ACC112 (cell line): ENCODE results near the gene KCNAB1.
"Not testable (repeated sequence)": the region's sequence is repeated elsewhere in the genome, so short reads cannot be mapped to it uniquely, and the experiment has no call there.

Experiments
- H2AFZ ChIP-seq: fragments of 200-600 bp; sonication (generic); one replicate; pipeline ENCODE4 v1.6.0; 2017; ENCODE audit warnings: antibody characterized with exemption, low read length; ENCODE audit not compliant: unreplicated experiment
- H3K27ac ChIP-seq: fragments of 200-600 bp; sonication (generic); 2 replicates; pipeline ENCODE4 v1.5.1; 2014; ENCODE audit warnings: low read depth, mild to moderate bottlenecking, antibody characterized with exemption, low read length, moderate library complexity
- H3K27me3 ChIP-seq: fragments of 200-600 bp; sonication (generic); 2 replicates; pipeline ENCODE4 v1.6.1; 2014; ENCODE audit warnings: mild to moderate bottlenecking, antibody characterized with exemption, low read length, moderate library complexity, mixed read lengths; ENCODE audit not compliant: insufficient read depth
- H3K36me3 ChIP-seq: fragments of 200-600 bp; sonication (generic); 2 replicates; pipeline ENCODE4 v1.6.1; 2016; ENCODE audit warnings: mild to moderate bottlenecking, antibody characterized with exemption, low read length, moderate library complexity, mixed read lengths; ENCODE audit not compliant: insufficient read depth
- H3K4me1 ChIP-seq: fragments of 200-600 bp; sonication (generic); one replicate; pipeline ENCODE4 v1.6.1; 2016; ENCODE audit warnings: low read length, mixed read lengths; ENCODE audit not compliant: insufficient read depth, unreplicated experiment, control insufficient read depth
- H3K4me3 ChIP-seq: fragments of 200-600 bp; sonication (generic); 2 replicates; pipeline ENCODE4 v1.5.1; 2014; ENCODE audit warnings: mild to moderate bottlenecking, low read depth, low read length
- H3K79me2 ChIP-seq: fragments of 200-600 bp; sonication (generic); one replicate; pipeline ENCODE4 v1.6.0; 2016; ENCODE audit warnings: low read length; ENCODE audit not compliant: control insufficient read depth, unreplicated experiment, insufficient read depth

Gene KCNAB1

DNA sequence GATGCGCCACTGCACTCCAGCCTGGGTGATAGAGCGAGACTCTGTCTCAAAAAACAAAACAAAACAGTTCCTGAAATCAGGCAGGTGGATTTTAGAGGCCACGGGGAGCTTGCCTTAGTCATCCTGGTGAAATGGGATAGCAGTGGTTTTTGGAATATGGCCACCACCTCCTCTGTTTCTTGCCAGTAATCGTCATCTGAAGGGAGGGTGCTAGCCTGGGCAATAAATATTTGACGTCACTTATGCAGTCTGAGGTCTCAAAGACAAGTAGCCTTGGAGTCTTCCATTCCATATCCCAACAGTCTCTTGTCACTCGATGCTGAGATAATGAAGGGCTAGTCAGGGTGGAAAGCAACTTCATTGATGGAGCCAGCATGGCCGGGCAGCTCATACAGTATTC lies 55.2 kb downstream of the KCNAB1 start:
- H3K27ac ChIP-seq: no peak overlapping the region
- no peak overlapping the region for H2AFZ ChIP-seq
- H3K79me2 ChIP-seq: no peaks in the 10 kb centered on the region
- peaks cover 8% of the 10 kb centered on the region for H3K4me1 ChIP-seq
- H3K4me3 ChIP-seq: no peak overlapping the region
- no peaks in the 10 kb centered on the region for H3K36me3 ChIP-seq
- H3K27me3 ChIP-seq: no peaks in the 10 kb centered on the region

DNA sequence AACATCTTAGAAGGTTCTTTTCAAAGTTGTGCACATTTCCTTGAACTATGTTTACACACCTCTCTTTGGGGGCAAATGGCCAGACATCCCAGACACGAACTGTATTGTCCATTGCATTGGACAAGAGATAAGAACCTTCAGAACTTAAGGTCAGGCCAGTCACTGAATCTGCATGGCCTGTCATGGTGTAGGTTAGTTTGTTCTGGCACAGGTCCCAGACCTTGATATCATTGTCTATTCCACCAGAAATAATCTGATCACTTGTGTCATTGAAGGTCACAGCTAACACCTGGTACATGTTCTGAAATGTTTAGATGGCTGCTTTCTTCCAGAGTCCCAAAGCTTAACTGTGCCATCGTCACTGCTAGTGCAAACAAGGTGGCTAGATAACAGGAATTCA lies 55.7 kb downstream of the KCNAB1 start:
- H3K27me3 ChIP-seq: no peaks in the 10 kb centered on the region
- no peak overlapping the region for H2AFZ ChIP-seq
- H3K79me2 ChIP-seq: no peaks in the 10 kb centered on the region
- no peaks in the 10 kb centered on the region for H3K36me3 ChIP-seq
- H3K4me1 ChIP-seq: peaks cover 11% of the 10 kb centered on the region
- no peak overlapping the region for H3K4me3 ChIP-seq
- no peak overlapping the region for H3K27ac ChIP-seq

DNA sequence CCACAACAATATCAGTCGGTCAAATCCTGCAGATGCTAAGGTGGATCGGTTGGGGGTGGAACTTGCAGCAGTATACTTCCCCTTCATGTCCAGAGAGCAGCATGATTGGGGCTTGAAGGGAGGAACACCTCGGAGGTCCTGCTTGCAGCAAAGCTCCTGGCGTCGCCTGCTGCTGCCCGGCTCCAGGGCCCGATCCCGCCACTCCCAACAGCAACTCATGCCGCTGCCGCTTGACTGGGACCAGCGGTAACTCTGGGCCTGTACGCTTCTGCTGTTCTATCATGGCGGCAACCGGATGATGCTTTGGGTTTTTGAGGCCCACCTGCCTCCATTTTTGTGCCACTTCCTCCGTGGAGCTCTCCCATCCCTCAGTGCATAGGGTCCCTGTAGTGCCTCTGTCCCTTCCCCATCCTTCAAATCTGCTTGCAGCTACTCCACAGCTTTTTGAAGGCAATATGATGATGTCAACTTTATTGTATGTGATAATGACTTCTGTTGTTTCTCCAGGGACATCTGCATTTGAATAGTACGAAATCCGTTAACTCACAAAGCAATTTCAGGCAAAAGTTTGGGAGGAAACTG lies 56.3 kb downstream of the KCNAB1 start:
- no peaks in the 10 kb centered on the region for H3K27me3 ChIP-seq
- no peaks in the 10 kb centered on the region for H3K36me3 ChIP-seq
- no peak overlapping the region for H3K4me3 ChIP-seq
- no peak overlapping the region for H2AFZ ChIP-seq
- peaks cover 18% of the 10 kb centered on the region for H3K4me1 ChIP-seq
- H3K27ac ChIP-seq: no peak overlapping the region
- H3K79me2 ChIP-seq: no peaks in the 10 kb centered on the region

DNA sequence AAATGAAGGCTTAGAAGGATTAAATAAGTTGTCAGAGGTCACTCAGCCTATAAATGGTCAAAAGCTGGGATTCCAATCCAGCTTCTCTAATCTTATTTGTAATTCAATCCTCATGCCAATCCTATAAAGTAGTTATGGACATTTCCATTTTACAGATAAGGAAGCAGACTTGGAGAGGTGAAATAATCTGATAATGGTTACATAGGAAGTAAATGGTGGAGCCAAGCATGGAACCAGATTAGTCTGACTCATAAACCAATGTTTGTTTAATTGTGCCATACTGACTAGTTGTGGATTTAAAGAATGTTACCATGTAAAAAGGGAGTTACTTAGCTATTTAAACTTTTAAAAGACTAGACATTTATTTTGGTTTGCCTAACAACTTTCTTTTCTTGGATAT lies 59.7 kb downstream of the KCNAB1 start:
- H3K4me3 ChIP-seq: no peak overlapping the region
- H3K27me3 ChIP-seq: no peaks in the 10 kb centered on the region
- no peaks in the 10 kb centered on the region for H3K36me3 ChIP-seq
- peaks cover 19% of the 10 kb centered on the region for H3K4me1 ChIP-seq
- H3K27ac ChIP-seq: no peak overlapping the region
- no peaks in the 10 kb centered on the region for H3K79me2 ChIP-seq
- H2AFZ ChIP-seq: no peak overlapping the region

DNA sequence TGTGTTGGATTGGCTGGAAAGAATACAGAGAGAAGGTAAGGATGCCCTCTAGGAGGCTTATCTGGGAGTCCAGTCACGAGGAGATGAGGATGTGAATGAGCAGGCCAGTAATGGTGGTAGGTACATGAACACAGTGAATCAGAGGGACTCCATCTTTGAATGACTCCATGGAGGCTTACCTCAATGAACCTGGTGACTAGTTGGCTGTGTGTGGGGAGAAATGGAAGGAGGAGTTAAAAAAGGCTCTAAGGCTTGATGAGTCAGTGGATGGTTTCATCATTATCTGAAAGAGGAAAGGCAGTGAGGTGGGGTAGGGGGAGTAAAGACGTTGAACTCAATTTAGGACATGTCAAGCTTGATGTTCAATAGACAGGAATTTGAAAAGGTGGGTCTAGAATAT lies 61.1 kb downstream of the KCNAB1 start:
- no peaks in the 10 kb centered on the region for H3K79me2 ChIP-seq
- no peaks in the 10 kb centered on the region for H3K27me3 ChIP-seq
- no peak overlapping the region for H3K27ac ChIP-seq
- H3K4me3 ChIP-seq: no peak overlapping the region
- peaks cover 19% of the 10 kb centered on the region for H3K4me1 ChIP-seq
- H3K36me3 ChIP-seq: no peaks in the 10 kb centered on the region
- no peak overlapping the region for H2AFZ ChIP-seq

DNA sequence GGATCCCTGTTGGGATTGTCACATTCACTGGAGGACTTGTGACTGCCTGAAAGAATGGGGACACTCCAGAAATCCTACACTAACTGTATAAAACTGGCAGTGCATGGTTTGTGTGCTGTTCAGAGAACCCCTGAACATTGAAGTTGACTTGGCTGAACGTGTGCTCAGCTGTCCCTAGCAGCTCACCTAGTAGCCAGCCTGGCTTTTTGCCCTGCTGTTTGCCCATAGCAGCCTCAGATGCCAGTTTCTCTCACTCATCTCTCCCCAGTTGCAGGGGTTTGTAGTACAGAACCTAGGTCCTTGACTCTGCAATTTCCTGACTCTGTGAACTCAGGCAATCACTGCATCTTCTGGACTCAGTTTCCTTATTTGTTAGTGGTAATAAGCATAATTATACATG lies 63.0 kb downstream of the KCNAB1 start:
- Histone ChIP-seq H3K4me1 (peaks cover 19% of the 10 kb centered on the region), H3K79me2 (no peaks in the 10 kb centered on the region), H3K36me3 (no peaks in the 10 kb centered on the region), H2AFZ (no peak overlapping the region), H3K27me3 (no peaks in the 10 kb centered on the region), H3K4me3 (no peak overlapping the region), H3K27ac (no peak overlapping the region)

DNA sequence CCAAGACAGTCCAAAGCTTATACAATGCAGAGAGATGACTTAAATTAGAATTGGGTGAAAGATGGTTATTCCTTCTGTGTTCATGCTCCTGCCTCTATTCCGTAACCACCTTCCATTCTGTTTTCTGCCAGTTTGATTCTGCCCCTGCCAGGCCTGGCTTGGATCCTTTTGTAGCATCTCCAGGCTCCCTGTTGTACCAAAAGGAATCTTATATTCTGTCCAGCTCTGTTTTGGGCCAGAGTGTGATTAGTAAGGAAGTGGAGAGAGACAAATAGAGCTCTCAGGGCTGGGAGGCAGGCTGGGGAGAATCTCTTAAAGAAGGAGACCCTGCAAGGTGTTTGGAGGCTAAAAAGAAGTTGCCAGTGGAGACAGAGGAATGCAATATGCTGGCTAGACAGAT lies 63.8 kb downstream of the KCNAB1 start:
- Histone ChIP-seq H3K36me3 (no peaks in the 10 kb centered on the region), H2AFZ (no peak overlapping the region), H3K27ac (no peak overlapping the region), H3K79me2 (no peaks in the 10 kb centered on the region), H3K4me3 (no peak overlapping the region), H3K27me3 (no peaks in the 10 kb centered on the region), H3K4me1 (peaks cover 19% of the 10 kb centered on the region)

DNA sequence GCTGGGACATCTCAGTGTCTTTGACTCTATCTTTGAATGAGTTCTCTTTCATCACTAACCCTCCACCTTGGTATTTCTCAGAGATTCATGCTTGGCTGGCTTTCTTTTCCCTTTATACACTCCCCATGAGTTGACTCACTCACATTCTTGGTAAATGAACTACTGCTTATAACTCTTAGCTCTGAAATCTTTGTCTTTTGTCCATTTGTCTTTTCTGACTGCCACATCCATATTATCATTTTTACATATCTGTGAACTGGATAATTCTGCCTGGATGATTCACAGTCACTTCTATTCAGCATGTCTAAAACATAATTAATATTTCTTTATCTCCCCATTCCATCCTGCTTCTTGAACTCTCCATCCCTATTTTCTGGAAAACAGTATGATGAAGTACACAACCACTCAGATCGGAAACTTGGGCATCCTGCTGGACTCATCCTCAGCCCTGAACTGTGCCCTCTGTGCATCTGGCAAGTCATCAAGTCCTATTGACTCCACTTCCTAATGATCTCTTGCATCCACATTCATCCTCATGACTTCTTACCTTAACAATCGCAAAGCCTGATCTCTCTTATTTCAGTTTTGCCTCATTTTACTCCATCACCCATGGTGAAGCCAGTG lies 66.9 kb downstream of the KCNAB1 start:
- Histone ChIP-seq H3K27ac (no peak overlapping the region), H3K27me3 (no peaks in the 10 kb centered on the region)

DNA sequence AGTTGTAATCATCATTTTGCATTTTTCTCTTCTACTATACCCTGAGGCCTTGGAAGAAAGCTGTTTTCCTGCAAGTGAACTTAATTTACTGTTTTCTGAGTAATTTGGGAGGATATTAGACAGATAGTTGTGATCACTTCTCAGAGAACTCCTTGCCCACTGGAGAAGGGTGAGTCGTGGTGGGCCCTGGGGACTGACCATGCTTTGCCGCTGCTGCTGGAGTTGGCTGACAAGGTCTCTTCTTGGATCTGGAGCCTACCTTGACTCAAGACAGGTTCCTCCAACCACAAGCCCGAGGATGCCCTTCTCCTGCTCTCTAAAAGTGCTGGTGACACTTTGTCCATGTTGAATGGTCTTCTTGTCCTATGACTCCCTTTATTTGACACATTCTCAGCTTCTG lies 68.4 kb downstream of the KCNAB1 start:
- Histone ChIP-seq H2AFZ (no peak overlapping the region), H3K79me2 (no peaks in the 10 kb centered on the region), H3K36me3 (no peaks in the 10 kb centered on the region), H3K27ac (no peak overlapping the region), H3K27me3 (no peaks in the 10 kb centered on the region), H3K4me1 (no peaks in the 10 kb centered on the region), H3K4me3 (no peak overlapping the region)

More for the DNA sequence above, 66.9 kb downstream of the KCNAB1 start:
- H3K79me2 ChIP-seq: no peaks in the 10 kb centered on the region
- no peak overlapping the region for H2AFZ ChIP-seq
- H3K4me1 ChIP-seq: no peaks in the 10 kb centered on the region
- no peak overlapping the region for H3K4me3 ChIP-seq
- H3K36me3 ChIP-seq: no peaks in the 10 kb centered on the region

DNA sequence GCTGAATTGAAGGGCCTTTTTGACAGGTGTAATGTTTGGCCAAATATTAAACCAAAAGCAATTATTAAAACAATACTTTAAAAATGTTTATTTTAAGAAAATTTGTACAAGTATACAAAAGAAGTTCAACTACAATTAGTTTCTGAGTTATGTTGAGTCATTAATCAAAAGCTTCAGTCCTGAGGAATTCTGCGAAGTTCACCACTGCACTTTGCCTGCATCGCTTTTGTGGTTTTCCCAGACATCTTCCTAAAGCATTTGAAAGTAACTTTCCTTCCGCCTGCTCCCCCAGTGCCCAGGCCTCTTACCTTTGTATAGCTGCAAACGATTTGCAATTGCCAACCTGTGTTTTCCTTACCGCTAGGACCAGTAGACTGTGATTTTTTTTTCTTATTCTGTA lies 69.5 kb downstream of the KCNAB1 start:
- no peaks in the 10 kb centered on the region for H3K36me3 ChIP-seq
- H2AFZ ChIP-seq: no peak overlapping the region
- H3K4me3 ChIP-seq: no peak overlapping the region
- H3K27ac ChIP-seq: no peak overlapping the region
- H3K27me3 ChIP-seq: no peaks in the 10 kb centered on the region
- H3K4me1 ChIP-seq: no peaks in the 10 kb centered on the region
- no peaks in the 10 kb centered on the region for H3K79me2 ChIP-seq

DNA sequence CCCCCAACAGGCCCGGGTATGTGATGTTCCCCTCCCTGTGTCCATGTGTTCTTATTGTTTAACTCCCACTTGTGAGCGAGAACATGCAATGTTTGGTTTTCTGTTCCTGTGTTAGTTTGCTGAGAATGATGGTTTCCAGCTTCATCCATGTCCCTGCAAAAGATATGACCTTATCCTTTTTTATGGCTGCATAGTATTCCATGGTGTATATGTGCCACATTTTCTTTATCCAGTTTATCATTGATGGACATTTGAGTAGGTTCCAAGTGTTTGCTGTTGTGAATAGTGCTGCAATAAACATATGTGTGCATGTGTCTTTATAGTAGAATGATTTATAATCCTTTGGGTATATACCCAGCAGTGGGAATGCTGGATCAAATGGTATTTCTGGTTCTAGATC lies 74.6 kb downstream of the KCNAB1 start:
- not testable (repeated sequence) for H3K4me1 ChIP-seq, H2AFZ ChIP-seq, H3K4me3 ChIP-seq, H3K27me3 ChIP-seq, H3K27ac ChIP-seq, H3K36me3 ChIP-seq, H3K79me2 ChIP-seq
